Omental fat pad (tissue), 4 donors: ENCODE results near the gene POU6F2. TPM values are rescaled to one million over a fixed set of nuclear protein-coding genes. Genes with fewer than 3 reads are reported as not detected.

Source experiments
- ATAC-seq: fragments of 150-250 bp; one replicate; pipeline ENCODE4 v1.9.1; 2016; ENCODE audit warnings: mild to moderate bottlenecking, moderate library complexity; ENCODE audit not compliant: low FRiP score
- DNase-seq: peaks from one replicate; pipeline ENCODE4 v3.0.0-alpha.2; 2019; ENCODE audit warnings: low spot score
- total RNA-seq, 4 donors: library from RNA; depleted of rRNA; stranded (reverse); fragments of >200 nt; gene quantifications; one replicate each; pipeline ENCODE4 v1.1.0, GENCODE V29; 2016
- TF ChIP-seq, protein P1 (sequence below), 3 donors: fragments of 450-650 bp; IDR thresholded peaks; one replicate each; pipeline ENCODE4 v1.5.1; 2016 to 2017; ENCODE audit warnings: antibody characterized with exemption in 3 of 3, mild to moderate bottlenecking in 3 of 3, moderate library complexity in 2 of 3

The POU6F2 gene
- total RNA-seq, 4 donors from 2014 or later = 0.12 to 0.56 (median 0.37) TPM; not detected in 1

DNA sequence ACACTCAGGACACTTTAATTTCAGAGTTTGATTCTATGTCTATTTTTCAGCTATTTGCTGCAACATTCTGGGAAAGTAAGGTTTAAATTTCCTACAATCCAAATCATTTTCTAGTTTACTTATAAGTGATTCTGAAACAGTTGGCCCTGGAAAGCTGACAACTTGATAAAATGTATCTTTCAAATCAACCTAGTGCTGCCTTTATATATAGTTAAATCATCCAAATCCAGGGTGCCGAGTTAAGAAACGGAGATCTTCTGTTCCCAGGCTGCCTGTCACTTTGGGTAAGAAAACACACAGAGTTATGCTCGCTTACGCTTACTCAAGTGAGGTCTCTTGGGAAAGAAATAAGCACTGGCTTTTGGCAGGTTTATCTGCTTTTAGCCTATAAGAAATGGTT lies 175.0 kb downstream of the POU6F2 start:
- TF ChIP-seq, protein P1, sequence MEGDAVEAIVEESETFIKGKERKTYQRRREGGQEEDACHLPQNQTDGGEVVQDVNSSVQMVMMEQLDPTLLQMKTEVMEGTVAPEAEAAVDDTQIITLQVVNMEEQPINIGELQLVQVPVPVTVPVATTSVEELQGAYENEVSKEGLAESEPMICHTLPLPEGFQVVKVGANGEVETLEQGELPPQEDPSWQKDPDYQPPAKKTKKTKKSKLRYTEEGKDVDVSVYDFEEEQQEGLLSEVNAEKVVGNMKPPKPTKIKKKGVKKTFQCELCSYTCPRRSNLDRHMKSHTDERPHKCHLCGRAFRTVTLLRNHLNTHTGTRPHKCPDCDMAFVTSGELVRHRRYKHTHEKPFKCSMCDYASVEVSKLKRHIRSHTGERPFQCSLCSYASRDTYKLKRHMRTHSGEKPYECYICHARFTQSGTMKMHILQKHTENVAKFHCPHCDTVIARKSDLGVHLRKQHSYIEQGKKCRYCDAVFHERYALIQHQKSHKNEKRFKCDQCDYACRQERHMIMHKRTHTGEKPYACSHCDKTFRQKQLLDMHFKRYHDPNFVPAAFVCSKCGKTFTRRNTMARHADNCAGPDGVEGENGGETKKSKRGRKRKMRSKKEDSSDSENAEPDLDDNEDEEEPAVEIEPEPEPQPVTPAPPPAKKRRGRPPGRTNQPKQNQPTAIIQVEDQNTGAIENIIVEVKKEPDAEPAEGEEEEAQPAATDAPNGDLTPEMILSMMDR (IDR thresholded peaks at IDR 0.05) = no peak
- ATAC-seq (no peak), DNase-seq (no peak)

DNA sequence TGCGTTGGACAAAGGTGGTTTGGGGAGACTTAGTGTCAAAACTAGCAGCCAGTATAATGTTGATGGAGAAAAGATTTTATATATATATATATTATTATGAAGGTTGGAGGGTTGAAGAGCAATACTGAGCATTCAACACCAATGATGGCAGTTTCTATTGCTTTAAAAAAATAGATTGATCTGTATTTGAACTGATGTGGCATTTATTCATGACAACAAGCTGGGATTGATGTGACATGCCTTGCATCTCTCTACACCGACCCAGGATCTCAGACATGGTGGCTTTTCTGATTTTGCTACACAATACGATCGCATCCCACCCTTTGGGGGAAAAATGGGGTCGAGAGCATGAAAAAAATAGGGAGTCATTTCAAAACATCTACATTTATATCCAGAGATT lies 175.4 kb downstream of the POU6F2 start:
- DNase-seq (no peak), ATAC-seq (no peak)
- TF ChIP-seq, protein P1 (IDR thresholded peaks at IDR 0.05) = no peak

- TF ChIP-seq, protein P1 (IDR thresholded peaks at IDR 0.05) = no peak
- DNase-seq = no peak
- ATAC-seq = no peak
Measured at GRCh38 chr7:39153647-39154046, 175.9 kb downstream of the POU6F2 start.

- DNase-seq = no peak
- ATAC-seq = no peak
- TF ChIP-seq, protein P1 (IDR thresholded peaks at IDR 0.05) = no peak
Measured at GRCh38 chr7:39154815-39155214, 177.1 kb downstream of the POU6F2 start.

GRCh38 chr7:39158367-39158766 lies 180.7 kb downstream of the POU6F2 start:
- ATAC-seq (no peak), DNase-seq (no peak)
- TF ChIP-seq, protein P1 (IDR thresholded peaks at IDR 0.05) = no peak

- ATAC-seq (no peak), DNase-seq (no peak)
- TF ChIP-seq, protein P1 (IDR thresholded peaks at IDR 0.05) = no peak
Measured at GRCh38 chr7:39161903-39162302, 184.2 kb downstream of the POU6F2 start.

DNA sequence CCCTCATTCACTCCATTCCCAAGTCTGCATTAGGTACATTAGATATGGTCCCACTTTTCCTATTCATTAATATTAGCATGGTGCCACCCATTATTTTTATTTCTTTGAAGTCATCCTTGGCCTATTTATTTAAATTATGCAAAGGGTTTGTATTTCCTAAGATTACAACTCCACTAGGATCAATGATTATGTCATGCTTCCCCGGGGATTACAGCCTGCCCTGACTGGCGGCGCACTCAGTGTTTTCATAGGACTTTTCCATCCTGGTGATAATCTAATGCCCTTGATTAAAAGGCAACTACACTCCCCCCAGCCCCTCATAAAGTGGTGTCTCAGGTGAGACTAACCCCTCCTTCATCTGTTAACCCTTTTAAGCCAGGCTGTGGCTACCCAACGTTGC lies 187.2 kb downstream of the POU6F2 start:
- TF ChIP-seq, protein P1 (IDR thresholded peaks at IDR 0.05) = no peak
- DNase-seq (no peak), ATAC-seq (no peak)
